ENCODE measurements around the gene SPZ1.

DNA sequence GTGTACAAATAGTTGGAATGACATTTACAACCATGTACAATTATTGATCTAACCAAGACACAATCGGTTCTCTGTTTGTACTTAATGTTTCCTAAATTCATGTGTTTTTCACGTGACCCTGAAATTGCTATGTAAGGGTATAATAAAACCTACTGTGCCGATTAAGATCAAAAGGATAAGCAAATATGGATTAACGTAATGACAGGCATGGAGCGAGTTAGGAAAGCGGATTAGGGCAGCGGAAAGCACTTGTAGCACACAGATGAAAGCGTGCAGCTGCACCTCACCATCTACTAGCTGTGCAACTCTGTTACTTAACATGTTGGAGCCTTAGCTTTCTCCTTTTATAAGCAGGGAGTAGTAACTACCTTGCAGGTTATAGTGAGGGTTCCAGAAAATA is 49.7 kb downstream of the SPZ1 start:
- TF ChIP-seq CTCF (IDR thresholded peaks at IDR 0.05) (no peak), POLR2A (IDR thresholded peaks at IDR 0.05) (no peak)
